Measurements from ENCODE around the gene KCTD1. TPM values are rescaled to one million over a fixed set of nuclear protein-coding genes. Genes with fewer than 3 reads are reported as not detected.

KCTD1 gene
- total RNA-seq, 3 donors from 2014 or later (not counting 1 experiment from before 2014, with no cell fraction given), result 3.8 to 5.8 (median 5.7) TPM

DNA sequence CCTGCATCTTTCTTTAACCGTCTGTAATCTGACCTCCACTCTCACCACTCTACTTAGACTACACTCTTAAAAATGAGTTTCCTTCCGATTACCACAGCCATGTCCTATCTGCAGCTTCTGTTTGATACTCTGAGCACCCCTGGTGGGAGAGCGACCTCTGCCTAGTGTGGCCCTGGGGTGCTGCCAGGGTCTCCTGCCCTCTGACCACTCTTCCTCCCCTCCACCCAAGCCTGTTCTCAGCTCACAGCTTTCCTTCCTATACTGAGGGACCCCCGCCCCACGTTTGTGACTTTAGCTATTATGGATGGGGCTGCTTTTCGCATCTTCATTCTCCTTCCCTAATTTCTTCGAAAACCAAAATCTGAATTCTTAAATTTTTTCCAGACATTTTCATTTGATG lies 132.7 kb downstream of the KCTD1 start:
- H3K27ac Mint-ChIP-seq, result no peak overlapping the region
- intact Hi-C loops (cut with micrococcal nuclease), result no loop called here
- no peaks in the 10 kb centered on the region for H3K4me1 Mint-ChIP-seq
- Histone ChIP-seq H3K27me3 (ENCODE audit: control insufficient read depth, insufficient read depth, low read length) (no peaks in the 10 kb centered on the region), H3K4me1 (ENCODE audit: control insufficient read depth, insufficient read depth, low read length) (no peaks in the 10 kb centered on the region), H3K4me3 (ENCODE audit: low read length) (no peak overlapping the region), H3K36me3 (ENCODE audit: control insufficient read depth, insufficient read depth, low read length) (no peaks in the 10 kb centered on the region), H3K9me3 (ENCODE audit: control insufficient read depth, insufficient read depth, low read length) (no peaks in the 10 kb centered on the region), H3K27ac (ENCODE audit: low read length) (no peak overlapping the region)
- H3K27me3 Mint-ChIP-seq (ENCODE audit: low read depth in 2 of 2), result no peaks in the 10 kb centered on the region
- no peaks in the 10 kb centered on the region for H3K36me3 Mint-ChIP-seq
- DNase-seq, result no peak
- H3K9me3 Mint-ChIP-seq, result no peaks in the 10 kb centered on the region
- H3K4me3 Mint-ChIP-seq, result no peak overlapping the region
- no peak for ATAC-seq
- 78% methylated on average over 7 of the region's 7 CpGs for WGBS (ENCODE audit: insufficient coverage)
- TF ChIP-seq, protein P1, sequence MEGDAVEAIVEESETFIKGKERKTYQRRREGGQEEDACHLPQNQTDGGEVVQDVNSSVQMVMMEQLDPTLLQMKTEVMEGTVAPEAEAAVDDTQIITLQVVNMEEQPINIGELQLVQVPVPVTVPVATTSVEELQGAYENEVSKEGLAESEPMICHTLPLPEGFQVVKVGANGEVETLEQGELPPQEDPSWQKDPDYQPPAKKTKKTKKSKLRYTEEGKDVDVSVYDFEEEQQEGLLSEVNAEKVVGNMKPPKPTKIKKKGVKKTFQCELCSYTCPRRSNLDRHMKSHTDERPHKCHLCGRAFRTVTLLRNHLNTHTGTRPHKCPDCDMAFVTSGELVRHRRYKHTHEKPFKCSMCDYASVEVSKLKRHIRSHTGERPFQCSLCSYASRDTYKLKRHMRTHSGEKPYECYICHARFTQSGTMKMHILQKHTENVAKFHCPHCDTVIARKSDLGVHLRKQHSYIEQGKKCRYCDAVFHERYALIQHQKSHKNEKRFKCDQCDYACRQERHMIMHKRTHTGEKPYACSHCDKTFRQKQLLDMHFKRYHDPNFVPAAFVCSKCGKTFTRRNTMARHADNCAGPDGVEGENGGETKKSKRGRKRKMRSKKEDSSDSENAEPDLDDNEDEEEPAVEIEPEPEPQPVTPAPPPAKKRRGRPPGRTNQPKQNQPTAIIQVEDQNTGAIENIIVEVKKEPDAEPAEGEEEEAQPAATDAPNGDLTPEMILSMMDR (IDR thresholded peaks at IDR 0.05), result no peak

DNA sequence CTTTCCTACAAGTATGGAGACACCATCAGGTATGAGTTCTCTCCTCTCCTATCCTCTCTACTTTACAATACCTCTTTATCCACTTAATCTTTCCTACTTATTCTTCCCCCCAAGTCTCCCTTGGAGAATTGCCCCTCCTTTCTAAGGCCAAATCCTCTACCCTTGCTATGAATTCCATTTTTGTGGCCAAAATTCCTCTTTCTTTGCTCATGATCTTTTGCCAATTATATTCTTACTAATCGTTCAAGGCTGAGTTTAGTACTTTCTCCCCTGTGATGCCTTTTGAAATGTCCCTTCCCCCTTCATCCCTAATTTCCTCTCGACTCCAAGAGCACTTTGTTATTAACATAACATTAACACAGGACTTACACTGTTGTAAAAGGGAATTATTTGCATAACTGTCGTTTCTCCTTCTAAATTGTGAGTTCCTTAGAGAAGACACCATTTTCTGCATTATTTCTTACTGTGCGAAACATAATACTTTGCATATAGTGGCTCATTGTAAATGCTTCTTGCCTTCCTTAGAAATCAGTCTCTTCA lies 133.4 kb downstream of the KCTD1 start:
- TF ChIP-seq, protein P1 (IDR thresholded peaks at IDR 0.05), result no peak
- H3K4me3 ChIP-seq (ENCODE audit: low read length), result no peak overlapping the region
- Mint-ChIP-seq H3K27ac (no peak overlapping the region), H3K4me1 (no peaks in the 10 kb centered on the region), H3K4me3 (no peak overlapping the region), H3K27me3 (ENCODE audit: low read depth in 2 of 2) (no peaks in the 10 kb centered on the region), H3K36me3 (no peaks in the 10 kb centered on the region), H3K9me3 (no peaks in the 10 kb centered on the region)
- WGBS (ENCODE audit: insufficient coverage), result 75% methylated on average over 3 of the region's 4 CpGs
- H3K27ac ChIP-seq (ENCODE audit: low read length), result no peak overlapping the region
- intact Hi-C loops (cut with micrococcal nuclease), result no loop called here
- H3K36me3 ChIP-seq (ENCODE audit: control insufficient read depth, insufficient read depth, low read length), result no peaks in the 10 kb centered on the region
- no peaks in the 10 kb centered on the region for H3K27me3 ChIP-seq (ENCODE audit: control insufficient read depth, insufficient read depth, low read length)
- DNase-seq (no peak), ATAC-seq (no peak)
- H3K9me3 ChIP-seq (ENCODE audit: control insufficient read depth, insufficient read depth, low read length), result no peaks in the 10 kb centered on the region
- no peaks in the 10 kb centered on the region for H3K4me1 ChIP-seq (ENCODE audit: control insufficient read depth, insufficient read depth, low read length)

DNA sequence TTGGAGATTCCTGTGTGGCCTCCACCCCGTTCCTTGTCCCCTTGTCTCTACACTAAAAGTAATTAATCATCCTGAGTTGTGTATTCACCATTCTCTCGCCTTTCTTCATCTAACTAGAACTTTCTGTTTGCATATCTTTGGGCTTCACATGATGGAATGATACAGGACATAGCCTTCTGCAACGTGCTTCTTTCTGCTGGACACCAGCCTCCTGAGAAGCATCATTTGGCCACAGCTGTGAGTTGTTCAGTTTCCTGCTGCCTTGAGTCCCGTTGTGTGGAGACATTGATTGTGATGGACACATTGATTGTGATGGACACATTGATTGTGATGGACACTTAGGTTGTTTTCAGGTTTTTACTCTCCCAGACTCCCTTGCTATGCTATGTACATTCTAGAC lies 139.3 kb downstream of the KCTD1 start:
- TF ChIP-seq, protein P1 (IDR thresholded peaks at IDR 0.05), result no peak
- no peak overlapping the region for H3K27ac Mint-ChIP-seq
- ATAC-seq (no peak), DNase-seq (no peak)
- Histone ChIP-seq H3K27me3 (ENCODE audit: control insufficient read depth, insufficient read depth, low read length) (no peaks in the 10 kb centered on the region), H3K9me3 (ENCODE audit: control insufficient read depth, insufficient read depth, low read length) (no peaks in the 10 kb centered on the region), H3K4me3 (ENCODE audit: low read length) (no peak overlapping the region), H3K27ac (ENCODE audit: low read length) (no peak overlapping the region), H3K36me3 (ENCODE audit: control insufficient read depth, insufficient read depth, low read length) (no peaks in the 10 kb centered on the region), H3K4me1 (ENCODE audit: control insufficient read depth, insufficient read depth, low read length) (no peaks in the 10 kb centered on the region)
- no peaks in the 10 kb centered on the region for H3K27me3 Mint-ChIP-seq (ENCODE audit: low read depth in 2 of 2)
- no peaks in the 10 kb centered on the region for H3K4me1 Mint-ChIP-seq
- H3K4me3 Mint-ChIP-seq, result no peak overlapping the region
- H3K36me3 Mint-ChIP-seq, result no peaks in the 10 kb centered on the region
- intact Hi-C loops (cut with micrococcal nuclease), result no loop called here
- WGBS (ENCODE audit: insufficient coverage), result 79% methylated on average over 4 of the region's 4 CpGs
- no peaks in the 10 kb centered on the region for H3K9me3 Mint-ChIP-seq
